GM23248 (cell line): ENCODE data around the gene WARS2. TPM values are rescaled to one million over a fixed set of nuclear protein-coding genes. Genes with fewer than 3 reads are reported as not detected.
A peak's percentile ranks its signal among the peaks of the same experiment; 100 is the strongest.

Source experiments
- DNase-seq: peaks from one replicate; pipeline ENCODE4 v3.0.0-alpha.2; 2015
- H2AFZ ChIP-seq: fragments of 200-600 bp; sonication (generic); 2 replicates; pipeline ENCODE4 v1.6.1; 2016; ENCODE audit warnings: antibody characterized with exemption
- H3F3A ChIP-seq: fragments of 200-600 bp; sonication (generic); 2 replicates; pipeline ENCODE4 v1.6.1; 2016; ENCODE audit warnings: mild to moderate bottlenecking, antibody characterized with exemption, mixed run types; ENCODE audit not compliant: insufficient read depth
- H3K27ac ChIP-seq: fragments of 200-600 bp; sonication (generic); 2 replicates; pipeline ENCODE4 v1.5.1; 2016; ENCODE audit warnings: mild to moderate bottlenecking
- H3K27me3 ChIP-seq: fragments of 200-600 bp; sonication (generic); replicated peaks from 2 replicates; pipeline ENCODE4 v1.6.1; 2016; ENCODE audit warnings: mild to moderate bottlenecking; ENCODE audit not compliant: insufficient read depth
- H3K36me3 ChIP-seq: fragments of 200-600 bp; sonication (generic); 2 replicates; pipeline ENCODE4 v1.6.1; 2016; ENCODE audit warnings: low read depth, mild to moderate bottlenecking
- H3K4me1 ChIP-seq: fragments of 200-600 bp; sonication (generic); 2 replicates; pipeline ENCODE4 v1.6.1; 2016; ENCODE audit warnings: mild to moderate bottlenecking; ENCODE audit not compliant: insufficient read depth
- H3K4me2 ChIP-seq: fragments of 200-600 bp; sonication (generic); one replicate; pipeline ENCODE4 v1.6.1; 2016; ENCODE audit warnings: mild to moderate bottlenecking; ENCODE audit not compliant: unreplicated experiment
- H3K4me3 ChIP-seq: fragments of 200-600 bp; sonication (generic); 2 replicates; pipeline ENCODE4 v1.5.1; 2016; ENCODE audit warnings: mild to moderate bottlenecking
- H3K79me2 ChIP-seq: fragments of 200-600 bp; sonication (generic); 2 replicates; pipeline ENCODE4 v1.6.1; 2016; ENCODE audit warnings: mild to moderate bottlenecking; ENCODE audit not compliant: insufficient read depth
- H3K9ac ChIP-seq: fragments of 200-600 bp; sonication (generic); 2 replicates; pipeline ENCODE4 v1.6.1; 2016; ENCODE audit warnings: mild to moderate bottlenecking
- H3K9me2 ChIP-seq: fragments of 200-600 bp; sonication (generic); 2 replicates; pipeline ENCODE4 v1.6.1; 2016; ENCODE audit warnings: mixed run types, mild to moderate bottlenecking, moderate library complexity; ENCODE audit not compliant: insufficient read depth
- H3K9me3 ChIP-seq: fragments of 200-600 bp; sonication (generic); one replicate; pipeline ENCODE4 v1.6.1; 2017; ENCODE audit warnings: low read depth
- H4K20me1 ChIP-seq: fragments of 200-600 bp; sonication (generic); 2 replicates; pipeline ENCODE4 v1.6.0; 2016; ENCODE audit not compliant: insufficient read depth
- EZH2 ChIP-seq: fragments of 200-600 bp; sonication (generic); IDR thresholded peaks from 2 replicates; pipeline ENCODE4 v1.6.1; 2018; ENCODE audit warnings: antibody characterized with exemption, mild to moderate bottlenecking; ENCODE audit not compliant: insufficient read depth, poor library complexity, severe bottlenecking
- EZH2phosphoT487 ChIP-seq: fragments of 200-600 bp; sonication (generic); IDR thresholded peaks from 2 replicates; pipeline ENCODE4 v1.6.1; 2018; ENCODE audit warnings: antibody characterized with exemption, moderate library complexity, mild to moderate bottlenecking, low read depth; ENCODE audit not compliant: insufficient read depth
- WGBS, 2 experiments: methylation state at CpG; one replicate each; pipeline ENCODE4 v1.1.6; 2015 to 2017; ENCODE audit warnings: low lambda C conversion rate in 2 of 2, low coverage in 1 of 2; ENCODE audit errors: missing lambda C conversion rate in 2 of 2; 5-methylcytosine and 5-hydroxymethylcytosine counted together
- in situ Hi-C: fragments of 300-500 bp; cut with MboI; formaldehyde crosslinking; loops from 2 replicates; pipeline ENCODE4 v1.15.0; 2020
- polyA plus RNA-seq: library from polyadenylated mRNA; unstranded; fragments of >200 nt; fragmentation: Nextera tagmentation; extraction: Ambion mirVana; gene quantifications from 2 replicates; pipeline ENCODE4 v1.2.1, GENCODE V29; 2016
- total RNA-seq: library from RNA; depleted of rRNA; stranded (reverse); fragments of >200 nt; shearing (Covaris generic); gene quantifications from 2 replicates; pipeline ENCODE4 v1.2.3, GENCODE V29; 2014

Gene WARS2
- total and polyA plus RNA-seq, 2 experiments from 2014 or later = 7.9 to 13.8 TPM

DNA sequence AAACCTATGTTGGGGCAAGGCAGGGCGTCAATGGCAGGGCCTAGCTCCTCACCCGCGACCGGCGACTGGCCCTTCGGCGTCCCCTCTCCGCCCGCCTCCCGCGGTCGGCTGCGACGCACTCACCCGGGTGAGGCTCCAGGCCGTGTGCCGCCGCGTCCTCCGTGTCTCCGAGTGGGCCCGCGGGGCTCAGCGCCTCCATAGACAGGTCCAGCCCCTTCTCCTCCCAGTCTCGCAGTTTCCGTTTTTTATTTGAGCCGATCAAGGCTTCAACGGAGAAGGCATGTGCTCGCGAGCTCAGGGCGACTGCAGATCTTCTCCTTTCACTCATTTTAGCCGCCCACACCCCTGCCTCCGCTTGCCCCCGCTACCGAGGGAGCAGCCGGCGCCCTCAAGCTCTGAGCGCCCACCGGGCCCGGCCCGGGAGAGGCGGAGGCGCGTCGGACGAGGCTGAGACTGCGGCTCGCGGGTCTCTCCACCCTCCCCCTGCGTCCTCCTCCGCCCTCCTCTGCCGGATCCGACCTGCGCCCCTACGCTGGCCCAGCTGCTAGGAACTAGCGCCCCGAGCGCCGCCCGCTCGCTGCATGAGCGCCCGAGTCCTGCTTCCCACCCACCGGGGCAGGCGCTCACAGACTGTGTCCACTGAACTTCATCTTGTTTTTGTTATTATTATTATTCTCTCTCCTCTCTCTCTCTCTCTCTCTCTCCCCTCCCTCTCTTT, 152.8 kb downstream of the WARS2 start:
- no peak for TF ChIP-seq EZH2
- no peak for TF ChIP-seq EZH2phosphoT487
- 0% methylated on average over 61 to 62 of the region's 65 CpGs for WGBS, 2 experiments
- Histone ChIP-seq H4K20me1 (no peaks in the 10 kb centered on the region), H3K27me3 (no peaks in the 10 kb centered on the region), H3K4me1 (no peaks in the 10 kb centered on the region; the same call in 1 of the 2 replicates), H3F3A (peaks cover 20% of the 10 kb centered on the region; the same call in 1 of the 2 replicates), H3K9me3 (no peaks in the 10 kb centered on the region), H3K4me2 (peak overlapping the region; percentile 98), H3K4me3 (peak overlapping the region; percentile 82), H3K9me2 (no peaks in the 10 kb centered on the region), H3K9ac (peak overlapping the region; percentile 98), H3K27ac (peak overlapping the region; percentile 96), H3K79me2 (peaks cover 65% of the 10 kb centered on the region), H3K36me3 (no peaks in the 10 kb centered on the region), H2AFZ (peak overlapping the region; percentile 78)
- in situ Hi-C loops = loop anchor here (10.0 kb wide), 1 partner anchor 833 kb away; no protein-coding TSS in a partner anchor
- DNase-seq = peak; percentile 82

DNA sequence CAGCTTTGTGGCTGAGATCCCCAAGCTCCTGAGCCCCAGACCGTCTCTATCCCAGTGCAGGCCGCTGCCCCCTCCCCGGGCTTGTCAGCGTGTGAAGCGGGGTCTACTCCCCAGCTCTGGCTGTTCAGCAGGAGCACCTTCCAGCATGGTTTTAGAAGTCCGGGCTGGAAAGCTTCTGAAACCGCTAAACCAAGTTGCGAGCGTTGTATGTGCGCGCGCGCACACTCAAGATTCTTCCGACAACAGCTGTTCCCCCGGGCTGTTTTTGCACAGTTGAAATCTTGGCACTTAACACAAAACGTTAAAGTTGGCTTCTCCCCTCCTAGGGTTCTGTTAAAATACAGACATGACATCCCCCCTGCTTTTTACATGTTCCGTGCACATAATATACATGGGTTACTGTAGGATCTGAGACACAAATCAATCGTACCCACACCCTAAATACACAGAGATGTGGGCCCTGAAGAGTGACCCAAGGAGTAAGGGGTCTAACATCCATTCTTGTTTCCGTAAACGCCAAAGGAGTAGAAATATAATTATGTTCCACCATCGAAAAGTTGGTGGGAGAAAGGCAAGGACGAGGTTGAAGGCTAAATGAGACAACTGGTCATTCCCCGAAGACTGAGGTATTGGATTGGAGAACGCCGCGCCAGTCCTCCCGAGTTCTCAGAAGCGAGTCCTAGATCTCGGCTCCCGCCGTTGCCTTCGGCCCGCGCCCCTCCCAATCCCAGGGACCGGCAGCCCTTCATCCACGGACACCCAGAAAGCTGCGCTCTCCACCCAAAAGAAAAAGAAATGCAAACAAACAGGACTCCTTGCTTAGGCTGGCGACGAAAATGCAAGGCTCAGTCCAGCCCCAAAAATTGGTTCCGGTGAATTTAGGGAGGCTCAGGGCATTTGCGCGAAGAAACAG, 153.6 kb downstream of the WARS2 start:
- H3K27ac ChIP-seq = peak overlapping the region; percentile 96
- H3K36me3 ChIP-seq = no peaks in the 10 kb centered on the region
- peak overlapping the region; percentile 78 for H2AFZ ChIP-seq
- WGBS, 2 experiments = 1% methylated on average over 42 of the region's 42 CpGs
- no peaks in the 10 kb centered on the region for H3K9me2 ChIP-seq
- peak; percentile 77 for DNase-seq
- H3K27me3 ChIP-seq = no peaks in the 10 kb centered on the region
- H4K20me1 ChIP-seq = no peaks in the 10 kb centered on the region
- peak overlapping the region; percentile 98 for H3K4me2 ChIP-seq
- peak overlapping the region; percentile 98 for H3K9ac ChIP-seq
- TF ChIP-seq EZH2phosphoT487 = no peak
- TF ChIP-seq EZH2 = no peak
- H3F3A ChIP-seq = peaks cover 26% of the 10 kb centered on the region; the same call in 1 of the 2 replicates
- H3K79me2 ChIP-seq = peaks cover 73% of the 10 kb centered on the region
- in situ Hi-C loops = loop anchor here (10.0 kb wide), 1 partner anchor 832 kb away; no protein-coding TSS in a partner anchor
- peak overlapping the region; percentile 82 for H3K4me3 ChIP-seq
- H3K4me1 ChIP-seq = no peaks in the 10 kb centered on the region; the same call in 1 of the 2 replicates
- H3K9me3 ChIP-seq = no peaks in the 10 kb centered on the region

DNA sequence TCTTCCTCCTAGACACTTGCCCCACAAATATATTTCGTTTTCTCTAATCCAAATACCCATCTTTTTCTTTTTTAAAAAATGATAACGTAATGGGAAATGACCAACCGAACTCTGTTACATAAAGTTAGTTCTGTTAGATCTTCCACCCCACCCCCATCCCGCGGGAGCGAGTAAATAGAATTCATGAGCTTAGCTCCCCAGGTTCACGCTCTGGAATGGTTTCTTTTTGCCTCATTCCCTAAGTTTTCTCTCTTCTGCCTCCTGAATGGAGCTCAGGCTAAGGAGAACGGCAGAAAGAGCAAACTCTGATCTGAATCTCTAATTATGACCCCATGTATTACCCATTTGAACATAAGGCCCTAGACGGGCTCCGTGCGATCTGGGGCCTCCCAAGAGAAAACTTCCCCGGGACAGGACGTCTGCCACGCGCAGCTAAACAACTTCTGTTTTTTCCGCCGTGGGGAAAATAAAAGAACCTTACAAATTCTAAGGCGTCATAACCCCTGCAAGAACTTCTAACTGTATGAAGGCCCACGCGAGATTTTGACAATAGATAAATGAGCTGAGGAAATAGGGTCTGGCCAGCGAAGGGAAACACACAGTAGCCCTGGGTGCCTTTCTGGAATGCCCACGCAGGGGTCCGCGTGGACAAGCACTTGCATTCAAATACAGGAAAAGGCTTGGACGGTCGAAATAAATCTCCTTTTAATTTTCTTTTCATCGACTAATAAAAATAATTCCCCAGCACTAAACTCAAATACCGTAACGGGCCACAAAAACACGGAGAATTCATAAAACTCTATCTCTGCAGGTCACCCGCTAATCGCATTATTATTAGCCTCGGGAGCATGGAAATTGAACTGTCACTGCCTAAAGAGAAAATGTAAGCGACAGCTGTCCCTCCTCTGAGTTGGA, 154.6 kb downstream of the WARS2 start:
- Histone ChIP-seq H3K9me2 (no peaks in the 10 kb centered on the region), H3K4me1 (peaks cover 9% of the 10 kb centered on the region), H3F3A (peaks cover 28% of the 10 kb centered on the region; the same call in 1 of the 2 replicates), H3K9me3 (no peaks in the 10 kb centered on the region), H3K4me2 (peak overlapping the region; percentile 98), H3K36me3 (no peaks in the 10 kb centered on the region), H3K4me3 (peak overlapping the region; percentile 82), H4K20me1 (no peaks in the 10 kb centered on the region), H3K27me3 (no peaks in the 10 kb centered on the region), H3K27ac (peak overlapping the region; percentile 96), H3K79me2 (peaks cover 82% of the 10 kb centered on the region), H3K9ac (peak overlapping the region; percentile 98), H2AFZ (no peak overlapping the region)
- DNase-seq = peak; percentile 74
- TF ChIP-seq EZH2phosphoT487 (0 out of 2 replicates have a peak, but pooled peaks have one; percentile 34), EZH2 (no peak)
- in situ Hi-C loops = loop anchor here (10.0 kb wide), 1 partner anchor 831 kb away; no protein-coding TSS in a partner anchor
- 1 to 2% methylated on average over 34 of the region's 34 CpGs for WGBS, 2 experiments
